Measurements from ENCODE around the gene OR5T1. TPM values are rescaled to one million over a fixed set of nuclear protein-coding genes. Genes with fewer than 3 reads are reported as not detected.

OR5T1 gene
- total and polyA plus RNA-seq, 9 of the 15 experiments (the other 6 are each of a cell fraction or from before 2014, with no cell fraction given), result not detected

Other genes starting within 250 kb of the OR5T1 start
Only the 7 nearest of the 17 such genes appear.
- not detected in 2 replicates for gene OR5J2, start 97.5 kb upstream of the OR5T1 start, total RNA-seq (2014; rRNA removed)
- not detected in 2 replicates for gene OR5J2, start 97.5 kb upstream of the OR5T1 start, total RNA-seq (2014; rRNA removed; fragmentation: Illumina TruSeq; extraction: Trizol)
- gene OR5J2, start 97.5 kb upstream of the OR5T1 start, total RNA-seq (2015; rRNA removed; fragmentation: Illumina TruSeq; extraction: Trizol), result not detected in 2 replicates
- gene OR5J2, start 97.5 kb upstream of the OR5T1 start, total RNA-seq (2021), result not detected in 2 replicates
- not detected in 2 replicates for gene OR5J2, start 97.5 kb upstream of the OR5T1 start, polyA plus RNA-seq (2011; rRNA removed)
- not detected in 2 replicates for gene OR5J2, start 97.5 kb upstream of the OR5T1 start, polyA plus RNA-seq (2014; fragmentation: Illumina TruSeq; extraction: Trizol)
- not detected for gene OR5J2, start 97.5 kb upstream of the OR5T1 start, polyA plus RNA-seq (2014; fragmentation: Nextera tagmentation; extraction: Ambion mirVana)
- not detected in 2 replicates for gene OR5J2, start 97.5 kb upstream of the OR5T1 start, polyA plus RNA-seq (2014; rRNA removed)
- gene OR5T2, start 39.9 kb upstream of the OR5T1 start, total RNA-seq (2014; rRNA removed), result not detected in 2 replicates
- not detected in 2 replicates for gene OR5T2, start 39.9 kb upstream of the OR5T1 start, total RNA-seq (2014; rRNA removed; fragmentation: Illumina TruSeq; extraction: Trizol)
- gene OR5T2, start 39.9 kb upstream of the OR5T1 start, total RNA-seq (2015; rRNA removed; fragmentation: Illumina TruSeq; extraction: Trizol), result not detected in 2 replicates
- not detected in 2 replicates for gene OR5T2, start 39.9 kb upstream of the OR5T1 start, total RNA-seq (2021)
- not detected in 2 replicates for gene OR5T2, start 39.9 kb upstream of the OR5T1 start, polyA plus RNA-seq (2011; rRNA removed)
- gene OR5T2, start 39.9 kb upstream of the OR5T1 start, polyA plus RNA-seq (2014; fragmentation: Illumina TruSeq; extraction: Trizol), result not detected in 2 replicates
- gene OR5T2, start 39.9 kb upstream of the OR5T1 start, polyA plus RNA-seq (2014; fragmentation: Nextera tagmentation; extraction: Ambion mirVana), result not detected
- gene OR5T2, start 39.9 kb upstream of the OR5T1 start, polyA plus RNA-seq (2014; rRNA removed), result not detected in 2 replicates
- not detected in 2 replicates for gene OR5T3, start 21.9 kb upstream of the OR5T1 start, total RNA-seq (2014; rRNA removed)
- gene OR5T3, start 21.9 kb upstream of the OR5T1 start, total RNA-seq (2014; rRNA removed; fragmentation: Illumina TruSeq; extraction: Trizol), result not detected in 2 replicates
- gene OR5T3, start 21.9 kb upstream of the OR5T1 start, total RNA-seq (2015; rRNA removed; fragmentation: Illumina TruSeq; extraction: Trizol), result not detected in 2 replicates
- not detected in 2 replicates for gene OR5T3, start 21.9 kb upstream of the OR5T1 start, total RNA-seq (2021)
- not detected in 2 replicates for gene OR5T3, start 21.9 kb upstream of the OR5T1 start, polyA plus RNA-seq (2011; rRNA removed)
- gene OR5T3, start 21.9 kb upstream of the OR5T1 start, polyA plus RNA-seq (2014; fragmentation: Illumina TruSeq; extraction: Trizol), result not detected in 2 replicates
- not detected for gene OR5T3, start 21.9 kb upstream of the OR5T1 start, polyA plus RNA-seq (2014; fragmentation: Nextera tagmentation; extraction: Ambion mirVana)
- gene OR5T3, start 21.9 kb upstream of the OR5T1 start, polyA plus RNA-seq (2014; rRNA removed), result not detected in 2 replicates
- not detected in 2 replicates for gene OR8H1, start 18.1 kb downstream of the OR5T1 start, total RNA-seq (2014; rRNA removed)
- gene OR8H1, start 18.1 kb downstream of the OR5T1 start, total RNA-seq (2014; rRNA removed; fragmentation: Illumina TruSeq; extraction: Trizol), result not detected in 2 replicates
- not detected in 2 replicates for gene OR8H1, start 18.1 kb downstream of the OR5T1 start, total RNA-seq (2015; rRNA removed; fragmentation: Illumina TruSeq; extraction: Trizol)
- not detected in 2 replicates for gene OR8H1, start 18.1 kb downstream of the OR5T1 start, total RNA-seq (2021)
- not detected in 2 replicates for gene OR8H1, start 18.1 kb downstream of the OR5T1 start, polyA plus RNA-seq (2011; rRNA removed)
- not detected in 2 replicates for gene OR8H1, start 18.1 kb downstream of the OR5T1 start, polyA plus RNA-seq (2014; fragmentation: Illumina TruSeq; extraction: Trizol)
- gene OR8H1, start 18.1 kb downstream of the OR5T1 start, polyA plus RNA-seq (2014; fragmentation: Nextera tagmentation; extraction: Ambion mirVana), result not detected
- gene OR8H1, start 18.1 kb downstream of the OR5T1 start, polyA plus RNA-seq (2014; rRNA removed), result not detected in 2 replicates
- not detected in 2 replicates for gene OR8K3, start 41.0 kb downstream of the OR5T1 start, total RNA-seq (2014; rRNA removed)
- gene OR8K3, start 41.0 kb downstream of the OR5T1 start, total RNA-seq (2014; rRNA removed; fragmentation: Illumina TruSeq; extraction: Trizol), result not detected in 2 replicates
- not detected in 2 replicates for gene OR8K3, start 41.0 kb downstream of the OR5T1 start, total RNA-seq (2015; rRNA removed; fragmentation: Illumina TruSeq; extraction: Trizol)
- gene OR8K3, start 41.0 kb downstream of the OR5T1 start, total RNA-seq (2021), result not detected in 2 replicates
- gene OR8K3, start 41.0 kb downstream of the OR5T1 start, polyA plus RNA-seq (2011; rRNA removed), result not detected in 2 replicates
- not detected in 2 replicates for gene OR8K3, start 41.0 kb downstream of the OR5T1 start, polyA plus RNA-seq (2014; fragmentation: Illumina TruSeq; extraction: Trizol)
- not detected for gene OR8K3, start 41.0 kb downstream of the OR5T1 start, polyA plus RNA-seq (2014; fragmentation: Nextera tagmentation; extraction: Ambion mirVana)
- not detected in 2 replicates for gene OR8K3, start 41.0 kb downstream of the OR5T1 start, polyA plus RNA-seq (2014; rRNA removed)
- not detected in 2 replicates for gene OR8K1, start 71.9 kb downstream of the OR5T1 start, total RNA-seq (2014; rRNA removed)
- not detected in 2 replicates for gene OR8K1, start 71.9 kb downstream of the OR5T1 start, total RNA-seq (2014; rRNA removed; fragmentation: Illumina TruSeq; extraction: Trizol)
- not detected in 2 replicates for gene OR8K1, start 71.9 kb downstream of the OR5T1 start, total RNA-seq (2015; rRNA removed; fragmentation: Illumina TruSeq; extraction: Trizol)
- gene OR8K1, start 71.9 kb downstream of the OR5T1 start, total RNA-seq (2021), result not detected in 2 replicates
- not detected in 2 replicates for gene OR8K1, start 71.9 kb downstream of the OR5T1 start, polyA plus RNA-seq (2011; rRNA removed)
- not detected in 2 replicates for gene OR8K1, start 71.9 kb downstream of the OR5T1 start, polyA plus RNA-seq (2014; fragmentation: Illumina TruSeq; extraction: Trizol)
- gene OR8K1, start 71.9 kb downstream of the OR5T1 start, polyA plus RNA-seq (2014; fragmentation: Nextera tagmentation; extraction: Ambion mirVana), result not detected
- gene OR8K1, start 71.9 kb downstream of the OR5T1 start, polyA plus RNA-seq (2014; rRNA removed), result not detected in 2 replicates
- gene OR8J1, start 80.1 kb downstream of the OR5T1 start, total RNA-seq (2014; rRNA removed), result not detected in 2 replicates
- not detected in 2 replicates for gene OR8J1, start 80.1 kb downstream of the OR5T1 start, total RNA-seq (2014; rRNA removed; fragmentation: Illumina TruSeq; extraction: Trizol)
- not detected in 2 replicates for gene OR8J1, start 80.1 kb downstream of the OR5T1 start, total RNA-seq (2015; rRNA removed; fragmentation: Illumina TruSeq; extraction: Trizol)
- not detected in 2 replicates for gene OR8J1, start 80.1 kb downstream of the OR5T1 start, total RNA-seq (2021)
- not detected in 2 replicates for gene OR8J1, start 80.1 kb downstream of the OR5T1 start, polyA plus RNA-seq (2011; rRNA removed)
- gene OR8J1, start 80.1 kb downstream of the OR5T1 start, polyA plus RNA-seq (2014; fragmentation: Illumina TruSeq; extraction: Trizol), result not detected in 2 replicates
- gene OR8J1, start 80.1 kb downstream of the OR5T1 start, polyA plus RNA-seq (2014; fragmentation: Nextera tagmentation; extraction: Ambion mirVana), result not detected
- gene OR8J1, start 80.1 kb downstream of the OR5T1 start, polyA plus RNA-seq (2014; rRNA removed), result not detected in 2 replicates